Activated CD4-positive, alpha-beta T cell treated with anti-CD3 and anti-CD28 coated beads for 4 hours (primary cell): Measurements from ENCODE around the gene WNT8B.

Experiments
- DNase-seq, 2 donors: peaks; one replicate each; pipeline ENCODE4 v3.0.0-alpha.2; 2020

Gene WNT8B

DNA sequence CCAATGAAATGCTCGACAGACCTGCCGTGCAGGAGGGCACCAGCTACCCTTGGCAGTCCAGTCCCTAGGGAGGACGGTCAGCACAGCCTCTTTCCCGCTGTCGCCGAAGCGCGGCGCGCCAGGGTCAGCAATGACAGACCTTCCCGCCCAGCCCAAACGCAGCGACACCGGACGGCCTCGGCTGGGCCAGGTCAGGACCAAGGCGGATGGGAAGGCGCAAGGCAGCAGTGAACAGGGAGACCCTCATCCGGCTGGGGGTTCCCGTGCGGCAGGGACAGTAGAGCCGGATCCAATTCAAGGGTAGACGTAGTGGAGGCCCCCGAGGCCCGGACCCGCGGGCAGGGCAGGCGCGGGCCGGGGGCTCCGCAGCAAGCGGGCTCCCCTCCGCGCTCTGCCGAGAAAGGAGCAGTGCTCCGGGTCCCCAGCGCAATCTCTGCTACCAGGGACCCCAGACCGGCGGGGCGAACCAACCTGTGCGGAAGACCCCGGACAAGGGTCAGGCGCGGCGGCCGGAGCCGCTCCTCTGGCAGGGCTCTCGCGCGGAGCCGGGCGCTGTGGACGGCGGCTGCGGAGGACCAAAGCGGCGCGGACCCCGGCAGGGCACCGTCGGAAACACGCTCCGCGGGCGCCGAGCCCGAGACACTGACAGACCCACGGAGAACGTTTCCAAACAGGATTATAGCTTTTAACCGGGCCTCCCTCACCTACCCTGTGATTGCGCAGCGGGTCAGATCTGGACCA is 56.7 kb downstream of the WNT8B start, which contains the start of gene SEC31B:
TSS of gene SEC31B (minus strand) at position 551 of the 741 bp plus-strand sequence. CDS start 2,909 bp downstream, outside the sequence.
- DNase-seq = no peak

DNA sequence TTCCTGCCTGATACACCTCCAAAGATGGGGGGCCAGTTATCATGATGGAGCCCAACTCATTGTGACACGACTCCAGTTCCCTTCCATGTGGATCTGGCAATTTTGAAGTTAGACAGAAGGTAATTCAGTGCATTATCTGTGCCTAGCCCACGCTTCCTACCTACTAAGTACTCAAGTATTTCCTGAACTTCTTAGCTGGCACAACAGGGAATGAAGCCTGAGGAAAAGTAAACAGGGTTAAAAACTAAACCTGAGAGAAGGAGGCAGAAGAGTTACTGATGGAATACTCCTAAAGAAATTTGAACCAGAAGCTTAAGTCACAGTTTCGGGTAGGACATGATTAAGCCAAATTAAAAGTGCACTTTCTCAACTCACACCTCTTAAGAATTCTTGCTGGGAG is 58.0 kb downstream of the WNT8B start:
- DNase-seq = no peak

DNA sequence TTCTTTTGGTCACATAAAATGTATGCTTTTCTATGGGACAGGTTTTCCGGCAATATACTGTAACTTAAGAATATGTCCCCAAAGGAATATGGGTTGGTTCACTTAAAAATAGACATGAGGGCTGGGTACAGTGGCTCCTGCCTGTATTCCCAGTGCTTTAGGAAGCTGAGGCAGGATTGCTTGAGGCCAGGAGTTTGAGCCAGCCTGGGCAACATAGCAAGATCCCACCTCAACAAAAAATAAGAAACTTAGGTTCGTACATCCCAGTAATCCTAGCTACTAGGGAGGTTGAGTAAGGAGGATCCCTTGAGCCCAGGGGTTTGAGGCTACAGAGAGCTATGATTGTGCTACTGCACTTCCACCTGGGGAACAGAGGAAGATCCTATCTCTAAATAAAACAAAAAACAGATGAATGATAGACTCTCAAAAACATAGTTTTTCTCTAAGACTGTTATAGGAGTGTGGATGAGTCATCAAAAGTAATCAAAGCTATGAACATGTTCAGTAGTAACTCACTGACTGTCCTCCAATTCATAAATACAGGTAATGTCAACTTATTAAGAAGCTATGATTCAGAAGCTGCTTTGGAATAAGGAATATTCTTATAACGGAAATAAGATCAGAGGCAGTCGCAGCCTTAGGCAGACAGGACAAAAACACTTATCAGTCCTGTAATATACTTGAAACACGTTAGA is 59.4 kb downstream of the WNT8B start:
- DNase-seq = no peak

DNA sequence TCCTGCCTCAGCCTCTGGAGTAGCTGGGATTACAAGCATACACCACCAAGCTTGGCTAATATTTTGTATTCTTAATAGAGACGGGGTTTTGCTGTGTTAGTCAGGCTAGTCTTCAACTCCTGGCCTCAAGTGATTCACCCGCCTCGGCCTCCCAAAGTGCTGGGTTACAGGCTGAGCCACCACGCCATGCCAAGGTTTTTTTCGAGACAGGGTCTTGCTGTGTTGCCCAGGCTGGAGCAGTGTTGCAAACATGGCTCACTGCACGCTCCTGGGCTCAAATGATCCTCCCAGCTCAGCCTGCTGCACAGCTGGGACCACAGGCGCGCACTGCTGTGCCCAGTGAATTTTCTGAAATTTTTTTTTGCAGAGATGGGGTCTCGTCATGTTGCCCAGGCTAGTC is 60.1 kb downstream of the WNT8B start:
- no peak for DNase-seq

DNA sequence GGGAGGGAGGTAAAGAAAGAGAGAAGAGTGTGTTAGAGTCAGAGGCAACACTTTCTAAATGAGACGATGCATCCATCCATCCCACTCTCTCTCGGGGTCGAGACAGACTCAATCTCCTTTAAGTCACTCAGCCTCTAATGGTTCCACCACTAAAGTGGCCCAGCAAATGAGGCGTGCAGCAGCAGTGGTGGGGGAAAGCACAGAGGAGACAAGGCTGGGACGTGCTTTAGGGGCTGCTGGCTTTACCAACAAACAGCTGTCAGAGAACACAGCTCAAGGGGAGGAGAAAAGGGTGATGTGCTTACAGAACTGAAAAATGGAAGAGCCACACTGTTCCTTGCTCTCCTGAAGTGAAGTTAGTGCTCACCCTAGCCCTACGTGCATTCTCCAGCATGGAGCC is 61.4 kb downstream of the WNT8B start:
- no peak for DNase-seq

DNA sequence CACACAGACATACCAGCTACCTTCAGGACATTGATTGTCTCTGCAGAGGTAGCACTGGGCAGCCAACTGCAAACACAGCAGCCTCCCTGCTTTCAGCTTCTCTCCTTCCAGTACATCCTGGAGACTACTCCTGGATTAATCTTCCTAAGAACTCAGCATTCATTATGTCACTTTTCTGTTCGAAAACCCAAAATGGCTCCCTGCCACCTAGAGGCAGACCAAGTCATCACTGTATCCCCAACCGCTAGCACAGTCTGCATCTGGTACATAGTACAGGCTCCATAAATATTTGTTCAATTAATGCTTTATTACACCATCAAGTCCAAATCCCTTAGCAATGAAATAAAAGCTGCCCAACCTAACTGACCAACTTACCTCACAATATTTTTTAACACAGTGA is 61.8 kb downstream of the WNT8B start:
- no peak for DNase-seq

DNA sequence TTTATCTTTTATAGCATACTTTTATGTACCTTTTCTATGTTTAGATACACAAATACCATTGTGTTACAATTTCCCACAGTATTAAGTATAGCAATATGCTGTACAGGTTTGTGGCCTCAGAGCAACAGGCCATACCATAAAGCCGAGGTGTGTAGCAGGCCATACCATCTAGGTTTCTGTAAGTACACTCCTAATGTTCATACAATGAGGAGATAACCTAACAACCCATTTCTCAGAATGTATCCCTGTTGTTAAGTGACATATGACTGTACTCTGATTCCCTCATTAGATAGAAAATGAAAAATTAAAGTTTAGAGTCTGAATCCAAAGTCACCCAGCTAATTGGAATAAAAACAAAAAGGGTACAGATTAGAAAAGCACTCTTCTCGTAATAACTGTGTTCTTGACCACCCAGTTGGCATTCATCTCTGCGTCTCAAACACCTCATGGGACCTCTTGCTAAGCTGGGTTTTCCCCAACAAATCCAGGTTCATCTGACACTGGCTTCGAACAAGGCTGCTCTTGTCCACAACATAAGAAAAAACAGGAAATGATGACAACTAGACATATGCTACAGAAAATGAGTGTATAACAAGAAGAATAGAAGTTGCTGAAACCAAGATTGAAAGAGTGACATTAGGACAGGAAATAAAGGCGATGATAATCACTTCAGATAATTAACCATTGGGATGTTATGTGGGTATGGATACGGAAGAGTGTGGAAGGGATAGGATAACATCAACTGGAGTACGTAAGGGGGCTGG is 65.5 kb downstream of the WNT8B start:
- peak in 1 of 2 donors; percentile 22 for DNase-seq

DNA sequence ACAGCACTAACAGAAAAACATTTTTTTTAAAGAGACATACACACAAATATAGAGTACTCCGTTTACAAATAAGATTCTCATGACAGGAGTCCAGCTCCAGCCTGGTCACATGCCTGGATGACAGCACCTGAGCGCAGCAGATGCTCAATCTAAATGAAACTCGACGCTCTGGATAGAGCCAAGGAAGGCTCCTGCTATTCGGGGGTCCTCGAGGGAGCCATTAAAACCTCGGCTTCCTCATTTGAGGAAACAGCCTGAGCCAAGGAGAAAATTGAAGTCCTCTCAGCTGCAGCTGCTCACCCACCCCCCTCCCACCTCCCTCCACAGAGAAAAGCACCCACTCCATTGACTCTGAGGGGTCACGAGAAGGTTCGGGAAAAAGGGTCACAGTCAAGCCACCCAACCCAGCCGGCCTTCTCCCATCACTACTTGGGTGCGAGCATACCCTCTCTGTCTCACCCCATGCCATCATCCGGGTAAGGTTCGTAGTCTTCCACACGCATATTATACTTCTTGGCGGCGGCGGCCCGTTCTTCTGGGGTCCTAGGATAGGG is 66.2 kb downstream of the WNT8B start:
- DNase-seq = no peak

DNA sequence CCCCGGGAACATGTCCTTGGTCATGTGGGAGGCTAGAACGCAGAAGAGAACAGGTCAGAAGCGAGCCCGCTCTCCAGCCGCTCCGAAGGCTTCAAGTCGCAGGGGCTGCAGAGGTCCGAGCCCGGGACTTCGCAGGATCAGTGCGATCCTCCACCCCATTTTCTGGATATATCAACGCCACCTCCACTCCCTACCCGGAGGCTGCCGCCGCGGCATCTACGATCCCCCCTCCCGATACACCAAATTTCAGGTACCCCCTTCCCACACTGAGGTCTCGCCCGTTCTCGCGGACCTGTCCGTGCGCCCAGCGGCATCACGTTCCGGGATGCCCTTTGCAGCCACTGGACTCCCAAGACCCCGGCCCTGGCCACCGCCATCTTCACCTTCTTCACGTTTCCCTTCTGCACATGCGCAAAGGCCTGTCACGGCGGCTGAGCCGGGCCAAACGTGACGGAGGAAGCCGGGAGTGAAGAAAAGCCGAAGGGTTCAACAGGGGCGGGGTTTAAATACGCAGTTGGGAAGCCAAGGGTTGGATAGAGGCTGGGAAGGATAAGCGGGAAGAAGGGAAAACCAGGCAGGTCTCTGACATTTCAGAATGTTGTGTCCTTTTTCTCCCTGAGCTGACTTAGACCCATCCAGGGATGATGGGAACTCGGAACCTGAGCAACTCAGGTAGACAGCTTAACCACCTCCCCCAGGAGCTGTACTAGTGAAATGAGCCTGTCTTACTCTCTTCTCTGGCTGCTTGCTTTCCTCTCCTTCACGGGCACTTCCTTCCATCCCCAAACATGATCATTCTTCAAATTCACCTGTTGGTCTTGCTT is 66.9 kb downstream of the WNT8B start, which contains the start of gene NDUFB8:
TSS of gene NDUFB8 (minus strand) at position 397 of the 824 bp plus-strand sequence. CDS start at position 377, 20 bp downstream.
- DNase-seq = peak; percentile 88 to 89

DNA sequence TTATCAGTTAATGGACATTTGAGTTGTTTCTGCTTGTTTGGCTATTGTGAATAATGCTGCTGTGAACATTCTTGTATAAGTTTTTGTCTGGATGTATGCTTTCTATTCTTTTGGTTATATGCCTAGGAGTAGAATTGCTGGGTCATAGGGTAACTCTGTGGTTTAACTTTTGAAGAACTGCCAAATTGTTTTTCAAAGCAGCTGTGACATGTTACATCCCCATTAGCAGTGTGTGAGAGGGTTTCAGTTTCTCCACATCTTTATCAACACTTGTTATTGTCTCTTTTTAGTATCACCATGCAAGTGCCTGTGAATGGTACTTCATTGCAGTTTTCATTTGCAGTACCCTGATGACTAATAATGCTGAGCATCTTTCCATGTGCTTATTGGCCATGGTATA is 69.0 kb downstream of the WNT8B start:
- no peak for DNase-seq
